ENCODE data around the gene SUPT3H.
A peak's percentile ranks its signal among the peaks of the same experiment; 100 is the strongest.

SUPT3H gene

DNA sequence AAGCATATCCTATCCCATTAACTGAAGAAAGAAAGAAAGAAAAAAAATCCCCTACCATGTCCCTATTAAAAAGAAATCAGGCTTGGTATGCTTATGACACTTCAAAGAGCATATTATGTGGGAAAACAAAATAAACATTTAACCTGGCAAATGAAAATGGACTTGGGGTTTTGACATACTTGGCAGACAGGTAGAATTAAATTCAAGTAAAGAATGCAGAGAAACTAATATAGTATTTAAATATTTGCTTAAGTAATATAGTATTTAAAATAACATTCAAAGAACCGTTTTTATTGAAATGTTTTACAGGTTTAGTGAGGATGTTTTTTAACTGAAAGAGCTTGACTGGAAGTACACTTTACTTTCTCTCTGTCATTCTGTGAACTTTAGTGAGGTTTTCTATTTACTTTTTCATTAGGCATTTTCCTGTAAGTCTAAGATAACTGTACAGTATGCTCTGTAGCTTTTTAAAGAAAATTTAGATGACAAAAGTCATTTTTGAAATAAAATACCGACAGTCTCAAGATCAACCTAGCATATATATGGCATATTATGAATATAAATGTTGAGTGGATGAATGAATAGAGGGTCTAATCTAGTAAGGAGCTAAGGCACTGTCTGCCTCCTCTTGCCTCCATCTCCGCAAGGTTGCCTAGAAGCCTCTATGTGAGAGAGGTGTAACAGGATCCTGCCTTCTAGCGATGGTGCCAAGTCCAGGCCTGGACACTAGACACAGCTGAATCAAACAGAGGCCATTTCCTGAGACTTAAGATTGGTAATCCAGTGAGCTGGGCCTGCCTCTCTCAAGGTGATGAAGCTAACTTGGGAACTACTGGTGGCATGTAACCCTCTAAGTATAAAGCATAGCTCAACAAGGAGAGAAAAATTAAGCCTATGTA, 394.0 kb downstream of the SUPT3H start:
- ATAC-seq: no peak

DNA sequence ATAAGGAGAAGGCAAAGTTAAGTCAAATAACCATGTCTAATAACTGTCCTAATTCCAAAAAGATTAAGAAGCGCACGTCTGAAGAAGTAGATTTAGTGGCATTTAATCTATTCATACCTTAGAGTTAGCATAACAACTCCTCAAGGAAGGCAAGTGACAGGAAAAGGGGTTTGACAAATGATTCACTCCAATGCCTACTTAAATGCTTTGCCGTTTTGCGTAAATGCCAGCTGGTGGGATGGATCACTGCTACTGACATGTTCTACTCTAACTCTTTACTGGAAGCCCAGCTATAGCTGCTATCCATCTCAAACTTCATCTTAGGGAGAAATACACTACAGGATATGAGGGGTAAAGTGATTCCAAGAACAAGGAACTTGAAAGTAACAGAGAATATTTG, 396.9 kb downstream of the SUPT3H start:
- no peak for ATAC-seq

DNA sequence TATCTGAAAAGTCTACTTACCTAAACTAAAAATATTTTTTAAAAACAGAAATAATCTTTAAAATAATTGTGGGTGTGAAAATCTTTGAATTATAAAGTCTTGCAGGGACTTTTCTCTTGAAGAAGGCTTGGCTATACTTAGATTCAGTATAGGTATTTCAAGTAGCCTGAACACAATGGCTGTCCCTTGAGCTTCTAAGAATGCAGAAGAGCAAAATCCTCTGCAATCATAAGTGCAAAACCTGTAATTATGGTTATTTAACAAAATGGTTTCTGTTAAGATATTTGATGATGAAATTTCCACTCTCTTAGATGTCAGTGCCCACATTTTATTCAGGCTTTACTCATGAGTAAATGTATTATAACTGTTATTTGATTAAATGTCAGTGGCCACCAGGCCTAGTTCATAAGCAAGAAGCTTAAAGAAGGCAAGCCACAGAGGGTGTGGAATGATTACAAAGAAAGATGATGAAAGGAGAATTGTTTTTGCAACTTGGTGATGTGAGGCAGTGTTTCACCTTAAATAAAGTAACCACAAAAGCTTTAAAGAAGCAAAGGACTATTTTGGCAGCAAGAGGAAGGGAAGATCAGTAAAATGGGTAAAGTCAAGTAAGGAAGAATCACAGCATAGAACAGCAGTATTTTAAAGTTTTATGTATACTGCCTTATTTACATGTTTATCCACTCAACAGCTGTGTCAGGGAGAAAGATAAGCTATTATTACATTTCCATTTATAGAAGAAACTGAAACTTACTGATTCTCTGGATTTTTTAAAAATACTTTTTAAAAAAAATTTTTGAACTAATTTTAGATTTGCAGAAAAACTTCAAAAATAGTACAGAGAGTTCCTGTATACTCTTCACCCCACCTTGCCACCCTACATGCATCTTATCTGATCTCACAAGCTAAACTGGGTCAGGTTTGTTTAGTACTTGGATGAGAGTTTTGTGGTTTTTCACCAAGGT, 400.8 kb downstream of the SUPT3H start:
- ATAC-seq: peak; percentile 75 to 88

DNA sequence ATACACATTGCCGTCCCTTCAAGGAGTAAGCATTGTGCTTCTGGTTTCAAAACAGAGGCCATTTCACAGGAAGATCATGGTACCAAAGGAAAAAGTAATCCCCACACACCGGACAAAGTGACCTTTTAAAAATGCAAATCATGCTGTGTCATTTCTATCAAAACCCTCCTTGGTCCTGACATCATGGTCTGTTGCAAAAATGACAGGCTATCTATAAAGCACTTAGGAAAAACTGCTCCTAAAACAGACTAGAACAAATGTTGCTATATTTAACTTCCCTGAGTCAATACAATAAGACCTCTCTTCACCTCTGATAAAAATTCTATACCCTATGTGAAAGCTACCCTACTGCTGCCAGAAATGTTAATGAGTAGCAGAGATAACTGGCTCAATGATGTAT, 403.2 kb downstream of the SUPT3H start:
- ATAC-seq: no peak

DNA sequence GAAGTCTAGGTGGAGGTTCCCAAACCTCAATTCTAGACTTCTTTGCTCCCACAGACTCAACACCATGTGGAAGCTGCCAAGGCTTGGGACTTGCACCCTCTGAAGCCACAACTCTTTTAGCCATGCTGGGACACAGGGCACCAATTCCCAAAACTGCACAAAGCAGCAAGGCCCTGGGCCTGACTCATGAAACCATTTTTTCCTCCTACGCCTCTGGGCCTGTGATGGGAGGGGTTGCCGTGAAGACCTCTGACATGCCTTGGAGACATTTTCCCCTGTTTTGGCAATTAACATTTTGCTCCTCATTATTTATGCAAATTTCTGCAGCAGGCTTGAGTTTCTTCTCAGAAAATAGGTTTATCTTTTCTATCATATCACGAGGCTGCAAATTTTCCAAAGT, 405.0 kb downstream of the SUPT3H start:
- ATAC-seq: no peak

DNA sequence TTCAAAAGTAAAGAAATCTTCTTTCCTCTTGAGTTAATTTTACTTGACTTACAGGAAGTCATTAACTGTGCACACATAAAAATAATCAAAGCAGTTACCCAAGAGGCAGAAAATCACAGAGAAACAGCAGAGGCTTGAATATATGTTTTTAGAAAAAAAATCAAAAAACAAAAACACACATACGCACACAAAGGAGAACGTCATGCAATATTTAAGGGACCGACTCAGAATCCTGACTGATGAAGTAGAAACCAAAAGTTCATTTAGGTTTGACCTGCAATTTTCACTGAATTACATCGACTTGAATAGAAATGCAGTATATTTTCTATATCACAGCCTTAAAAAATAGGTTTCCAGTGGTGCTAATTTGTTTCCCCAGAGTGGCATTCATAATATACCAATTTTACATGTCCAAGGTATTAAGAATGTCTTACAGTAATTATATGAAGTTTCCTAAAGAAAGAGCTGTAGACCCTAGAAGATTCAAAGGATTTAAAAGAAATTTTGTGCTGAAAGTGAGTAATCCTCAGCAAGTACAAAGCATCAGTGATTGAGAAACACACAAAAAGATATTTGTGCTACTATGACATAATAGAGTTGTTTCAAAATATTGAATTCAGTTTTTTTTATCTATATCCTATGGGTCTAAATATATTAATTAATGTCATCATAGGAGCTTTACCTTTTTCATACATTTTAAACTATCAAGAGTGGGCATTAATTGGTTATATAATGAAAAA, 408.1 kb downstream of the SUPT3H start:
- ATAC-seq: no peak

DNA sequence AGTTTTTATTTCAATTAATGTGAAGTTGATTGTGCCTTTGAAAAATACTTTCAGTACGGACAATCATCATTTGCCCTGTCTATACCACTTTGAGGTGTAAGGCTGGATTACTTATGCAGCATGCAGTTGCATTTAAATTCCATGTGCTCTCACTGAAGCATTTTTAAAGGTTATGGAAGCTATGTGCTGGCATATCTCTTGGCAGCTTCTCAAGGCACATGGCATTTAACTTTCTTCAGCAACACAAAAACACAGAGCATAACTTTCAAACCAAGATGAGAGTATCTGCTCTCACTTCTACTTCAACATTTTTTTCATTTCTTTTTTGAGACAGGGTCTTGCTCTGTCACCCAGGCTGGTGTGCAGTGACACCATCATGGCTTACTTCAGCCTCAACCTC, 410.3 kb downstream of the SUPT3H start:
- no peak for ATAC-seq

DNA sequence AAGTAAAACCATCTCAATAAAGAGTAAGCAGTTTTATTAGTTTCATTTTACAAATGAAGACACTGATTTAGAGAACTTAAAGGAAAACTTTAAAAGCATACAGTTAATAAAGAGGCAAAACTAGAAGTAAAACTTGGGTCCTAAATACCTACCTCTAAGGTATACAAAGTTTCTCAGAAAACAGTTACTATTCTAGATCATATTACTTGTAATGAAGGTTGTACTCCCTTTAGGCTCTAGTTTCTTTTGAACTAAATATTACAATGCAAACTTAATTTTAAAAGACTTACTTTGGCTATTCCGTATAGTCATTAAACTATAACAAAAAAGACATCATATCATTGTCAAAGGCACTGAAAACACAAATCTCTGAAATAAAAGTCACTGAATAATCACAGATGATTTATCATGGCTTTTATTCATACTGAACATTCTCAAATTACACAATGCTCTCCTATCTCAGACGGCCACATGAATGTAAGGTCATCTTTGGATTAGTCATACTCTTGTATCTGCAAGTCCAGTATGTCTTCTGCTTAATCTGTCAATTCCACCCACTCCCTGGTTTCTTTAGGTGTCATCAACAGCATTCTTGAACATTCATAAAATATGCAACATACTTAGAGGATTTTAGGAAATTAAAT, 411.2 kb downstream of the SUPT3H start:
- ATAC-seq: no peak

DNA sequence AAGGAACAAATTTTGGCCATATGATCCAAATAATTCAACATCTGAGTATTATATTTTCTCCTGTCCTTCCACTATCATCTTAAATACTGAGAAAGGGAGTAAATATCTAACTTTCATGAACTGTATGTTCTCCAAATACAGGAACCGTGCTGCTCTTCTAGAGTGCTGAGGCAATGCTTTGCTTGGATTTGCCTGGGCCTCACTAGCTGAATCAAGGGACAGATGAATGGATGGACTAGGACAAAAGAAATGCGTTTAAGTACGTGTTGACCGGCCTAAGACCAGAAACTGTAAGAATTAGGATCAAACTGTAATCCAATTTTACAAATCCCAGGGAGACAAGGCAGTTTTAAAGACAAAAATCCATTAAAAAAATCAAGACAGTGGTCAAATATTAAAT, 412.0 kb downstream of the SUPT3H start:
- no peak for ATAC-seq

DNA sequence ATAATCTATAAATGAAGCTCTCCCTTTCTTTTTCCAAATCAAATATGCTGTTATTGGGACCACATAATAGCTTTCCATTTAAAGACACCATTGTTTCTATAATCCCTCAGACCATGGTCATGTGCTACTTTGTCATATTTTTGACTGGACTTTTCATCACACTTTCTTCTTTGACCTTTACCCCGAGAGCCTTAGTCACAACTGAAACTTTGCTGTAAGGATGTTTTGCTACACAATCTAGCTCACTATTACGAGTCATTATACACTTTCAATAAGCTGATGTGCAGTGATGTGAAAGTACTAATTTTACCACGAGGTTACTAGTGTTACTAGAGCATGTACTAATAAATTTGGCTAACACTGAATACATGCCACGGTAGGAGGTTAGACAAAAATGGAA, 416.8 kb downstream of the SUPT3H start:
- ATAC-seq: peak; percentile 76 to 90

DNA sequence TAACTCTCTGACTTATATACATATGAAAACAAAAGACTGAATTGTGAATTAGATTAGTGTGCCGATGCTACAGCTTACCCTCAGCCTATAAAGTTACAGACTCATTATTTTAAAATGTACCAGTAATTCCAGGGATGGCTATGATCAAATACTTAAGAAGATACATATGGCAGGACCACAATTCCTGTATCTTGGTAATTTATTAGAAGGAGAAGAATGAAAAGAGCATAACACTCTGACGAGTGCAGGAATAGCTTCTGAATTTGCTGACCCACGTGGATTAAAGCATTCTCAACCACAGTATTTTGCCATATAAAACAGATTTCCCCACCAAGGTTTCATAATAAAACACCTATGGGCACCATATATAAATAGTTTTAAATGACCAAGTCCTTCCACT, 418.1 kb downstream of the SUPT3H start:
- ATAC-seq: no peak

DNA sequence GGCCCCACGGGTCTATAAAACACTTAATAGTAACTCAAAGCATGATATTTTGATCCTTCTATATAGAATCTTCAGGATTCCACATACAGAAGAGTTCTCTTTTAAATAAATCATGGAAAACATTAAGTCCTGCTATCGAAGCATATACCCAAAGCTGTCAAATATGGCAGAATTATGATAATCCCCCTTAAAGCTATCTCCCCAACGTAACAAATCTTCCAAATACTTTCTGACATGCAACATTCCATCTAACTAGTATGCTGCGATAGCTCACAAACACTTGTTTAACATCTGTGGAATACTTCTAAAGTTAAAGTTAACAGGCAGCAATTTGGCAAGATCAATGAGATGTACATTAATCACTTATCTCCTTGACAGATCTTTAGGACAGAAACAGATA, 420.6 kb downstream of the SUPT3H start:
- no peak for ATAC-seq

DNA sequence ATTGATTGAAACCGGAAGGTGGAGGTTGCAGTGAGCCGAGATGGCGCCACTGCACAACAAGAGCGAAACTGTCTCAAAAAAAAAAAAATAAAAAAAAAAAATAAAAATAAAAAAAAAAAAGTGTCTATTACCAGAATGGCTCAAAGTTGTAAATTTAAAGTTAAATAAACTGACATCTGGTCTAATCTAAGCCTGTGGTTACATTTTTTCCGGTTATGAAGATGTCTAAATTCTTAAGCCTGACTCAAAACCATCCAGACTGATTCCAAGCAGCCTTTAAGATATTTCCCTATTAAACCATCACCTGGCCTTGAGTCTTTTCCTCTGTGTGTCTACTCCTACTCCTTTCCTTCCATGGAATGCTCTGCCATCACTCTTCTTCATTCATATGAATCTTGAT, 421.3 kb downstream of the SUPT3H start:
- no peak for ATAC-seq

DNA sequence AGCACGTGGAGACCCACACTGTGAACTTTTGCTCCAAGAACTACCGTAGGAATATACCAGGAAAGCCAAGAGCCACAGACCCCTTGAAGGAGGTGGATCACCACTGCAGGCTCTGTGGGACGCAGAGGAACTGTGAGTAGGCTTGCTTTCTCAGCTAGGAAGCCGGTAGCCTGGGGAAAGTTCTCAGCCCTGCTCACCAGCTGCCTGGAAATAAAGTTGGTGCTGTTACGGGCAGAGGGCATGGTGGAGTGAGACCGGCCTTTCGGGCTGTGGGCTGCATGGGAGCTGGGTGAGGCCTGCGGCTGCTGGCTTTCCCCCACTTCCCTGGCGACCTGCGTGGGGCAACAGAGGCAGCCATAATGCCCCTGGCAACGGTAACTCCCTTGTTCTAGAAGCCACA, 422.6 kb downstream of the SUPT3H start:
- no peak for ATAC-seq

DNA sequence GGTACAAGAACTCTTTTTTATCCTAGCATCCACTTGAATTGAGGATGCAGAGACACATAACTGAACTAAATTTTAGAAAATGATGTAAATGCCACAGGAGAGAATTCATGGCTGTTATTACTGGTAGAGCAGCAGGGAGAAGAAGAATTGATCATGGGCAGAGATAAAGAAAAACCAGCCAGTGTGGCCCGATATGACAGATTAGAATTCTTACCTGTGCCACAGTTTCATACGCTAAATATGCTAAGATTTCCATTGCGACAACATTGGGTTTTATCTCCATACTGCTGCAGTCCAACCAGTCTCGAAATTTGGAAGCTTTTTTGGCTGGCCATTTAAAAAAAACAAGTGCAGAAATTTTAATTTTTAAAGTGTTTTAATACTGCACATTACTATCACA, 423.5 kb downstream of the SUPT3H start:
- no peak for ATAC-seq

DNA sequence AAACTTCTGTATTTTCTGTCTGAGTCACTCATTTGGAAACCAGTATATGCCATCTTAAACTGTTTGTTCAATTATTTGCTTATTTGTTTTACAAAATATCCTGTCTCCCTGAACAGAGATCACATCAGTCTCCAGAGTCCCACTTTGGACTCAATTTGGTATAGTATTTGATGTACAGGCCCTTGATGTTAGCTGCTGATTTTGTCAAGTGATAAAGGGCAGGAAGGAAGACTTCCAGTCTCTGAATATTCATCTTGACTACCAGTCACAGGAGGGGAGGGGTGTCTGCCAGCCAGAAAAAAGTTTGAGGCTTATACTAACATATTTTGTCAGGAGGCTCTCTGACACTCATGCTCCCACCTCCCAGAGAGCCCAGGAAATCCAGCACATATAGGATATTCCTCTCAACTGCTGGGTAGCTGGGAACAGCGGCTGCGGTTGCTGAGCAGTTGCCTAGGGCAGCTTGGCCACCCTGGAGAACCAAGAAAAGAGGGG, 426.4 kb downstream of the SUPT3H start:
- ATAC-seq: no peak

DNA sequence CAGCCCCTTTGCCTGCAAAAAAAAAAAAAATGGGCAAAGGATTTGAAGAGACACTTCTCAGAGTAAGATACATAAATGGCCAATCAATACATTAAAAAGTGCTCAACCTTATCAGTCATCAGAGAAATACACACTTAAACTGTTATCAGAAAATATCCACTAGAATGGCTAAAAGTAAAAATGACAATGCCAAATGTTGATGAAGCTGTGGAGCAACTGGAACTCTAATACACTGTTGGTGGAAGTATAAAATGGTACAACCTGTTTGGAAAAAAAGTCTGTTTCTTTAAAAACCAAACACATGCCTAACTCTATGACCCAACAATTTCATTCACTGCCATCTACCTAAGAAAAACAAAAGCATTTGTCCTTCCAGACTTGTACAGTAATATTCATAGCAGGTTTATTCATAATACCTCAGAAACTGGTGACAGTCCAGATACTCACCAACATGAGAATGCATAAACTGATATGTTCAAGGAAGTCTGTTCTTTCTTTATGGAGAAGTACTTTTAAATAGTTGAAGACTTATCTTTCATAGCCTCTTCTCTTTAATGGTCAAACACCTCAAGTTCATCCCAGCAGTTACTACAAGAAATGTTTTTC, 428.0 kb downstream of the SUPT3H start:
- ATAC-seq: no peak

DNA sequence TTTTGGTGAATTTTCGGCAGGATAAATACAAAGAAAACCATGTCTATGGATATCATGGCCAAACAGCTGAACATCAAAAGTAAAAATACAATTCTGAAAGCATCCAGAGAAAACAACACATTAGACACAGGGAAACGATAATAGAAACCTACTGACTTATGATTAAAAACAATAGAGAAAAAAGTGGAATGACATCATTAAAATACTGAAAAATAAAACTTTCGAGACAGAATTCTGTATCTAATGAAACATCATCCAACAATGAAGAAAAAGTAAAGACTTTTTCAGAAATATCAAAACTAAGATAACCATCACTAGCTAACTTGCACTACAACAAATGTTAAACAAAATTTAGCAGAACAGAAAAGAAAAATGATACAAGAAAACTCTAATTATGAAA, 434.2 kb downstream of the SUPT3H start:
- no peak for ATAC-seq

DNA sequence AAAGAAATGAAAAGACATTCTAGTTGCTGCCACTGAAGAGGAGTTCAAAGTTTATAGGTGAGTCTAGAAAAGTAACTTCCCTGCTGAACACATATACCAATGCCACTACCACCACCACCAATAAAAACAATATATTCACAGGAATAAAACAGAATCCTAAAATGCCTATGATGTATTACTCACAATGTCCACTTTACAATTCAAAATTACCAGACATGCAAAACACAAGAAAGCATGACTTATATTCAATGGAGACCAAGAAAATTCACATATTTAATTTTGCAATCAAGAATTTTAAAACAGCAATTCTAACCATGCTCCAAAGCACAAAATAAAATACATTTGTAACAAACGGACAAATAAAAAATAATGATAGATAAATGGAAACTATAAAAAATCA, 434.9 kb downstream of the SUPT3H start:
- no peak for ATAC-seq

DNA sequence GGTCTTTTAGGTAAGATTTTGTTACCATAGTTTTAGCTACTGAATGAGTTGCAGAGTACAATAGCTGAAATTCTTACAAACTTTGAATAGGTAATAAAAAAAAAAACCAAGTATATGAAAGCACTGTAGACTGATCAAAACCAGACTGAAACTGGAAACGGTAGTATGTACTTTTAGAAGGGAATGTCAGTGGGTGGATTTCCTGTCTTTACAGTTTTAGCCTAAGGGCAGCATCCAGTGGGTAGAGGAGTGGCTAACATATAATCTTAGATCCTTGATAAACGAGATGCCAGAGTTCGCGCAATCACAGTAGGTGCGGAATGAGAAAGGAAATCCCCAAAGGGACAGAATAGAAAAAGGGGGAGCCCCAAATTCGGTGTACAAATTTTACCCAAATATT, 435.5 kb downstream of the SUPT3H start:
- no peak for ATAC-seq

DNA sequence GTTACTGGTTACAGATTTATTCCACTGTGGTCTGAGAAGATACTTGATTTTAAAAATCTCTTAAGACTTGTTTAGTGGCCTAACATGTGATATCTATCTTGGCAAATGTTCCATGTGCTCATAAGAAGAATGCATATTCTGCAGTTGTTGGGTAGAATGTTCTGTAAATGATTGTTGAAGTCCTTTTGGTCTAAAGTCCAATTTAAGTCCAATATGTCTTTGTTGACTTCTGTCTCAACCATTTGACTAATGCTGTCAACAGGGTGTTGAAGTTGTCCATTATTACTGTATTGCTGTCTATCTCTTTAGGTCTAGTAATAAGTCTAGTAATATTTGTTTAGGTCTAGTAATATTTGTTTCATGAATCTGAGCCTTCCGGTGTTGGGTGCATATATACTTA, 437.4 kb downstream of the SUPT3H start:
- no peak for ATAC-seq
